GM18951 (cell line): Measurements from ENCODE around the gene INPP5A.

ENCODE experiments used
- POLR2A ChIP-seq: IDR thresholded peaks from 4 replicates; pipeline ENCODE4 v1.6.1; 2011; ENCODE audit warnings: mild to moderate bottlenecking; ENCODE audit not compliant: insufficient read length, insufficient read depth; ENCODE audit errors: extremely low read depth
- in situ Hi-C: fragments of 300-500 bp; cut with MboI; formaldehyde crosslinking; loops from one replicate; pipeline ENCODE4 v1.12.0; 2022; ENCODE audit warnings: low sequenced_read_pairs, mixed read lengths, inconsistent platforms; ENCODE audit not compliant: unreplicated experiment

The INPP5A gene

GRCh38 chr10:132556994-132557441, 19.4 kb downstream of the INPP5A start:
- no peak for TF ChIP-seq POLR2A
- in situ Hi-C loops = no loop called here

- in situ Hi-C loops = no loop called here
- no peak for TF ChIP-seq POLR2A
Measured at GRCh38 chr10:132557696-132558515, 20.3 kb downstream of the INPP5A start.

GRCh38 chr10:132558516-132559413, 21.2 kb downstream of the INPP5A start:
- no peak for TF ChIP-seq POLR2A
- in situ Hi-C loops = no loop called here

GRCh38 chr10:132559538-132559937, 22.0 kb downstream of the INPP5A start:
- no peak for TF ChIP-seq POLR2A
- in situ Hi-C loops = no loop called here

GRCh38 chr10:132560241-132560731, 22.7 kb downstream of the INPP5A start:
- no peak for TF ChIP-seq POLR2A
- in situ Hi-C loops = no loop called here

- no peak for TF ChIP-seq POLR2A
- in situ Hi-C loops = no loop called here
Measured at GRCh38 chr10:132562177-132562915, 24.8 kb downstream of the INPP5A start.

- TF ChIP-seq POLR2A = no peak
- in situ Hi-C loops = no loop called here
Measured at GRCh38 chr10:132562916-132563456, 25.4 kb downstream of the INPP5A start.

GRCh38 chr10:132563485-132564248, 26.1 kb downstream of the INPP5A start:
- peak; percentile 21 for TF ChIP-seq POLR2A
- in situ Hi-C loops = no loop called here

GRCh38 chr10:132564249-132564605, 26.6 kb downstream of the INPP5A start:
- in situ Hi-C loops = no loop called here
- TF ChIP-seq POLR2A = no peak

GRCh38 chr10:132564690-132565089, 27.1 kb downstream of the INPP5A start:
- in situ Hi-C loops = no loop called here
- TF ChIP-seq POLR2A = no peak

GRCh38 chr10:132565516-132566209, 28.1 kb downstream of the INPP5A start:
- no peak for TF ChIP-seq POLR2A

More at GRCh38 chr10:132565516-132566209, 28.1 kb downstream of the INPP5A start:
- in situ Hi-C loops = no loop called here
